Fibroblast of gingiva (primary cell): Measurements from ENCODE around the gene C1orf35.

ENCODE experiments used
- DNase-seq: peaks from one replicate; pipeline ENCODE4 v3.0.0-alpha.2; 2011; ENCODE audit warnings: low read depth

The C1orf35 gene

DNA sequence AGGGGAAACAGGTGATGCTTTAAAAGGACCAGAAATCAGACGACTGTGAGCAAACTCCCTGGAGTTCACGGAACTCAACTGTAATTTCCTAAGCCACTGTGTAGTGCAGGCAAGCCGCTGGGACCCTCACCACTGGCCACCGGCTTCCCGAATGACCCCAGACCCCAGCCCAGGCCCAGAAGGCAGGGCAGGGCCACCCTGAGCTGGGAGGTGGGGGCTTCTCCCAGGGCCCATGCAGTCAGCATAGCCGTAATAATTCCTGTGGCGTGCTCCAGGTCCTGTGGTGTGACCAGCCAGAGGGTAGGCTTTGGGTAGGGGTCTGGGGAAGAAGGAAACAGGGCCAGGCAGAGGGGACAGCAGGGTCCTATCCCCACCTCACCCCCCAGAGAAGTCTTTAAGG is 24.1 kb downstream of the C1orf35 start:
- no peak for DNase-seq

GRCh38 chr1:228077565-228078330 is 25.4 kb downstream of the C1orf35 start:
- DNase-seq, result no peak

GRCh38 chr1:228076796-228077430 is 26.2 kb downstream of the C1orf35 start:
- no peak for DNase-seq

- DNase-seq, result no peak
These were observed 27.3 kb downstream of the C1orf35 start for GRCh38 chr1:228075801-228076271.

GRCh38 chr1:228074954-228075730 is 28.0 kb downstream of the C1orf35 start:
- no peak for DNase-seq

GRCh38 chr1:228073857-228074545 is 29.1 kb downstream of the C1orf35 start:
- DNase-seq, result no peak

DNA sequence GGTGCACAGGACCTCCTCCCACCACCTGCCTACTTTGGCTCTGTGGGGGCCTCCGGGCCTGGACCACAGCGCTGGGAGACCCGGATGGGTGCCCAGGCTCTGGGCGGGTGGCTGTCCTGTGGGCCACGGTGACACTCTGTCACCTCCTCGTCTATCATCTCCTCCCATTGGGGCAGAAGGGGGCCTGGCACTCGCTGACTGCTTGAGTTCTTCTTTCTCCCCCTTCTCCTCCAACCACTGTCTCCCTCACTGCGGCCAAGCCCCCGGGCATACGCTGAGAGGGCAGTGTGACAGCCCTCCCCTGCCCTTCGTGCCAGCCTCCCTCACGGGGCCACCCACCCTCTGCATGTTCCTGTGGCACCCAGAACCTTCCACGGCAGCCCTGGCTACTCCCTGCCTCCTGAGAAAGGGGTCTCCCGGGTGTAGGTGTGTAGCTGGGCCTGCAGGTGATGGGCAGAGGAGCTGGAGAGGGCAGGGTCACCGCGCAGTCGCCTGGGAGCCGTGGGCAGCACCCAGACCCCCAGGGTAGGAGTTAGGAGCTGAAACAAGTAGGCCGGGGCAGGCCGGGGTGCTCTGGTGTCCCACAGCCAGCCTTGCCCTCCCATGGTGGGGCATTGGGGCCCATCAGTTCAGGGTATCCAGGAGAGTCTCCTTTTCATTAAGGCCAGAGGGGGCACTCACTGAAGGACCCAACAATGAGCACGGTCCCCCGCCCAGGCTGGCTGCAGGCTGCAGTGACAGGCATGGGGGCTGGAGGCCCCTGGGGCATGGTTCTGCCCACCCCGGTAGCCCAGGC is 29.9 kb downstream of the C1orf35 start:
- no peak for DNase-seq

DNA sequence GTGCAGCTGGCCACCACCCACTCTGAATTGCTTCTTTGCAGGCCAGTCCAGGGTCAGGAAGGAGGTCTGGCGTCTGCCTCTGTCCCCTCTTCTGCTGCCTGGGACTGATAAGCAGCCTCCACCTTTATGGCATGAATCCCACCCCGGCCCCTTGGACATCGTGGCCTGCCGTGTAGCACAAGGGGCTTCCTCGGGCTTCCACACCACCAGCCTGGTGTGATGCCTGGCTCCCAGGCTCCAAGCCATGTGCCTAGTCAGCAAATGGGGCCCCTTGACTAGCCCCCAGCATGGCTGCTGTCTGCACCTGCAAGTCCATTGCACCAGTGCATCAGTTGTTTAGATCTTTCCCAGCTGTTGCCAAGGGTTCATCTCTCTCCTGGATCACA is 30.5 kb downstream of the C1orf35 start:
- no peak for DNase-seq

DNA sequence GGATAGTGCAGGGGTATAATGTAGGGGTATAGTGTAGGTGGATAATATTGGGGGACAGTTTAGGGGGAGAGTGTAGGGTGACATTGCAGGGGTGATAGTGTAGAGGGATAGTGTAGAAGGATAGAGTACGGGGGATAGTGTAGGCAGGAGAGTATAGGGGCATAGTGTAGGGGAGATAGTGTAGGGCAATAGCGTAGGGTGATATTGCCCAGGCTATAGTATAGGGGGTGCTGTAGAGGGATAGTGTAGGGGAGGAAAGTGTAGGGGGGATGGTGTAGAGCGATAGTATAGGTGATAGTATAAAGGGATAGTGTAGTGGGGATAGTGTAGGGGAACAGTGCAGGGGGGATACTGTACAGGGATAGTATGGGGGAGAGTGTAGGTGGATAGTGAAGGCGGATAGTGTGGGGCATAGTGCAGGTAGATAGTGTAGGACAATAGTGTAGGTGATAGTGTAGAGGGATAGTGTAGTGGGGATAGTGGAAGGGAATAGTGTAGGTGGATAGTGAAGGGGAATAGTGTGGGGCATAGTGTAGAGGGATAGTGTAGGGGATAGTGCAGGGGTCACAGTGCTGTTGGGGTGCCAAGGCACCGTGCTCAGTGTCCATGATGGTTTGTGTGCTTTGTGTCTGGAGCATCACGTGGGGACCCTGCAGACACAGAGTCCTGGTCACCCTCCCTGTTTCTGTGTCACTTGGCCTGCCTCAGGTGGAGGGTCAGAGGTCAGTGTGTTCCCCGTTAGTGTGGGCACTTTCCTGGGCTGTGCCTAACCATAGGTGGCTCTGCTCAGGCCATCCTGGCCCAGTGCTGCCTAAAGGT is 31.1 kb downstream of the C1orf35 start:
- DNase-seq, result no peak

GRCh38 chr1:228070851-228071250 is 32.3 kb downstream of the C1orf35 start:
- no peak for DNase-seq

GRCh38 chr1:228070173-228070572 is 33.0 kb downstream of the C1orf35 start:
- DNase-seq, result no peak

DNA sequence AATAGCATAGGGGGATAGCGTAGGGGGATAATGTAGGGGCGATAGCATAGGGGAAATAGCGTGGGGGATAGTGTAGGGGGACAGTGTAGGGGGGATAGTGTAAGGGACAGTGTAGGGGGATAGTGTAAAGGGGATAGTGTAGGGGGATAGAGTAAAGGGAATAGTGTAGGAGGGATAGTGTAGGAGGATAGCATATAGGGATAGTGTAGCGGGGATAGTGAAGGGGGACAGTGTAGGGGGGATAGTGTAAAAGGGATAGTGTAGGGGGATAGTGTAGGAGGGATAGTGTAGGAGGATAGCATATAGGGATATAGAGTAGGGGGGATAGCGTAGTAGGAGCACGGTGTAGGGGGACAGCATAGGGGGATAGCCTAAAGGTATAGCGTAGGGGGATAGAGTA is 34.8 kb downstream of the C1orf35 start:
- DNase-seq, result no peak

- DNase-seq, result no peak
These were observed 36.1 kb downstream of the C1orf35 start for GRCh38 chr1:228066891-228067654.

DNA sequence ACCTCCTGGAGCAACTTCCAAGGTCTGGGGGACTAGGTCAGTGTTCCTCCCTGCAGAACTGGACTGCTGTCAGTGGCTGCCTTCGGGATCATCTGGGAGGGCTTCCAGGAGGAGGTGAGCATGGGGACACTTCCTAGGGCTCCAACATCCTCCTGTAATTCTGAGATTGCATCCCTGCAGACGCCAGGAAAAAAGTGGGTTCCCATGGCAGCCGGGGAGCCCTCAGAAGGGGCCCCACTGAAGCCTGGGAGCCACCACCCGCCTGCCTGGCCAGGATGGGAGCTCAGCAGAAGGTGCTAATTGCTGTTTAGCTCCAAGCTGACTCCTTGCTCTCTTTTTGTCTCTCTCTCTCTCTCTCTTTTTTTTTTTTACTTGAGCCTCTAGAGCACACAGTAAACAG is 36.7 kb downstream of the C1orf35 start:
- no peak for DNase-seq

DNA sequence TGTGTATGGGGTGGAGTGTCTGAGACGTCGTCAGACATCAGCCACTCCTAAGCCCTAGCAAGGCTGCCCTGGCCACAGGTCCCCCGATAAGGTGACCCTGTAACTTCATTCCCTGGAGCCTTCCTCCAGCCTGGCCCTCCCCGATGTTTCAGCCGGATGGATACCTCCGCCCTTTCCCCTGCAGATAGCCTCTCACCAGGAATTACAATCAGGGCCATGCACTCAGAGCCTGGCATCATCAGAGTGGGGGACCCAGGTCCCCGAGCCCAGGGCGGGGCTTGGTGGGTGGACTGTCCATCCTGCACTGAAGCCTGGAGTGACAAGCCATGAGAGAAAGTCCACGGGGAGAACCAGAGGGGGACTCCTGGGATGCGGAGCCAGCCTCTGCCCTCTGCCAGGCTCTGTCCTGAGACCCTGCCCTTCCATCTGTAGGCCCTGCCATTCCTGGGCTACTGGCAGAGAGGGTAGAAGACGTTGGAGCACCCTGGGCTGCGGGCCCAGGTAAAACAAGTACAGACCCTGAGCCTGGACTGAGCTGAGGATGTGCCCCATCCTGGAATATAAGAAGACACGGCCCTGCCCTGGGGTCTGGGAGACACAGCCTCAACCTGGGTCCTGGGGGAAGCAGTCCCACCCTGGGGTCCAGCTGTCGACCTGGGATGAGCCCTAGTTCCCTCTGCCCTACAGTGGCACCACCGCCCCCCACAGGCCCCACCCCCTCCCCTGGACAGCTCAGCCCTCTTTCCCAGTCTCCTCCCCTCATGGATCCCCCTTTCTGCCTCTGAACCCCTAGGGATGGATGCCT is 37.4 kb downstream of the C1orf35 start:
- DNase-seq, result no peak

DNA sequence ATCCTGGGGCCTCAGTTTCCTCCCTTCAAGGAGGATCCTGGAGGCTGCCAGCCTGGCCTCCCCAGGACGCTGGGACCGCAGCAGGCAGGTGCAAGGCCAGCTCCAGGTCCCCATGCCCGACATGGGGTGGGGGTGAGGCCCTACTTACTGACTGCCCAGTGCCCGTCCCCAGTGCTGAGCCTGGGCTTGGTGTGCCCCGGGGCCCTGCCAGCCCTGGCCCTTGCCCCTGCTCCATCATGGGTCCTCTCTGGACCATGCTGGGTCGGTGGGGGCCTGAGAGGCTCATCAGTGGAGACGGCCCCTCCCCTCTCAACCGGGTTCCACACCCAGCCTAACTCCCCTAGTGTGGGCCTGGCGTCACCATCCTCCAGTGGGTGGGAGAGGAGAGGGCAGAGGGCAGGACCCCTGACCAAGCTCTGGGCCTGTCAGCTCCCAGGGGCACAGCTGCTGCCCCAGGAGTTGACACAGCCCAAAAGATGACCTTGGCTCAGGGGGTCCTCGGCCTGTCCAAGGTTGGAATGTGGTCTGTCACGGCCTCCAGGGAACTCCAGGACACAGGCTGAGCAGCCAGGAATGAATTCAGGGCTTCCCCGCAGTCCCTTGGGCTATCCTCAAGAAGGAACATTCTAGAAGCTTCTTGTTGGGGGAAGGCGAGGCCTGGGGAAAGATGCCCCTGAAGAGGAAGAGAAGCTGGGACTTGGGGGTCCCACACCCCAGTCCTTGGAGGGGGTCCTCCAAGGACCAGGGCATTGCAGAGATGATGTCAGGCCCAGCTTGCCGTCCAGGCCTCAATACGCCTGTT is 38.2 kb downstream of the C1orf35 start:
- DNase-seq, result no peak

DNA sequence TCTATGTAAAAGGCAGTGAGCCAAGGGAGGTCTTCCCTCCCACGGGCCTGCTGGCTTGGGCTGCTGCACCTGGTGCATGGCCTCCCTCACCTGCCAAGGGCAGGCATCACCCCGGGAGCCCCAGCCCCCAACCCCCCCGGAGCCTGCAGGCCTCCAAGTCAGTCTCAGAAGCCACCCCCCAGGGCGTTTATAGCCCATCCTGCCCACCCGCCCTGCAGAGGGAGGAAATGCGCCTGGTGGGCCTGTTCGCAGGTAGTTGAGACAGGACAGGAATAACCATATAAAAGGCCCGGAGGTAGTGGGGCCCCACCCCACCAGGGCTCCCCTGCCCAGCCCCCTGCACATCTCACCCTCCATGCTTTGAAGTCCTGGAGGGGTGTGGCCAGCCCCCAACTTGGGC is 38.8 kb downstream of the C1orf35 start:
- no peak for DNase-seq
